CD4-positive, alpha-beta T cell (primary cell): Measurements from ENCODE around the gene CDHR5. TPM values are rescaled to one million over a fixed set of nuclear protein-coding genes. Genes with fewer than 3 reads are reported as not detected.
"Not testable (repeated sequence)": the region's sequence is repeated elsewhere in the genome, so short reads cannot be mapped to it uniquely, and the experiment has no call there.

Experiments used
- ATAC-seq: fragments of 200-7000 bp; cut with Tn5 transposase; one replicate; pipeline ENCODE4 v1.10.0; 2022; ENCODE audit warnings: mild to moderate bottlenecking; ENCODE audit not compliant: poor library complexity
- CTCF ChIA-PET: fragments of 350-600 bp; sonication (Branson Sonifier 250); formaldehyde crosslinking; loops from one replicate; lab custom pipeline; 2021; ENCODE audit warnings: antibody characterized with exemption, inconsistent platforms; lab: Charles Lee
- POLR2A ChIA-PET: fragments of 350-600 bp; sonication (Branson Sonifier 250); formaldehyde crosslinking; loops from one replicate; lab custom pipeline; 2021; ENCODE audit warnings: antibody characterized with exemption, inconsistent platforms; lab: Charles Lee
- DNase-seq, 14 experiments: peaks; one replicate each; pipeline ENCODE4 v3.0.0-alpha.2; 2013 to 2020; ENCODE audit warnings: mixed read lengths in 2 of 14
- H3K27ac ChIP-seq, 2 donors: one replicate each; pipeline versions ENCODE4 v1.5.1 to v1.7.0; 2013; ENCODE audit warnings: low read length in 2 of 2, low read depth in 1 of 2, mild to moderate bottlenecking in 1 of 2
- H3K27me3 ChIP-seq, 2 experiments: 1 replicate in 1 of 2; 2 replicates in 1 of 2; pipeline versions ENCODE4 v1.6.1 to v1.7.0; 2013; ENCODE audit warnings: low read length in 2 of 2, control low read depth in 1 of 2, mild to moderate bottlenecking in 1 of 2, moderate library complexity in 1 of 2; ENCODE audit not compliant: insufficient read depth in 2 of 2, control insufficient read depth in 1 of 2
- H3K36me3 ChIP-seq: one replicate; pipeline ENCODE4 v1.6.1; 2013; ENCODE audit warnings: low read length, control low read depth; ENCODE audit not compliant: insufficient read depth
- H3K4me1 ChIP-seq: one replicate; pipeline ENCODE4 v1.6.1; 2013; ENCODE audit warnings: low read length, control low read depth; ENCODE audit not compliant: insufficient read depth
- H3K4me3 ChIP-seq: one replicate; pipeline ENCODE4 v1.5.1; 2013; ENCODE audit warnings: mild to moderate bottlenecking, low read length, moderate library complexity
- H3K9me3 ChIP-seq, 2 experiments: 1 replicate in 1 of 2; 2 replicates in 1 of 2; pipeline versions ENCODE4 v1.6.1 to v1.7.0; 2013; ENCODE audit warnings: low read length in 2 of 2, mild to moderate bottlenecking in 2 of 2, control low read depth in 1 of 2, moderate library complexity in 1 of 2; ENCODE audit not compliant: control insufficient read depth in 1 of 2, insufficient read depth in 1 of 2
- H3K27ac Mint-ChIP-seq: one replicate; pipeline ENCODE4 v1.8.0; 2020; ENCODE audit warnings: mixed read lengths
- H3K27me3 Mint-ChIP-seq: one replicate; pipeline ENCODE4 v1.8.0; 2021; ENCODE audit warnings: mixed read lengths
- H3K36me3 Mint-ChIP-seq: one replicate; pipeline ENCODE4 v1.8.0; 2021; ENCODE audit warnings: low read depth, mixed read lengths
- H3K4me1 Mint-ChIP-seq: one replicate; pipeline ENCODE4 v1.8.0; 2021; ENCODE audit warnings: low read depth, mixed read lengths
- H3K4me3 Mint-ChIP-seq: one replicate; pipeline ENCODE4 v1.8.0; 2020; ENCODE audit warnings: mild to moderate bottlenecking, mixed read lengths
- H3K9me3 Mint-ChIP-seq: one replicate; pipeline ENCODE4 v1.8.0; 2020; ENCODE audit warnings: mixed read lengths
- CTCF ChIP-seq: fragments of 200-600 bp; IDR thresholded peaks from one replicate; pipeline ENCODE4 v1.8.0; 2022; ENCODE audit warnings: antibody characterized with exemption, mild to moderate bottlenecking
- intact Hi-C, 2 experiments: fragments of 100-400 bp; cut with DNase I in 1 of 2; cut with micrococcal nuclease in 1 of 2; formaldehyde crosslinking; loops; one replicate each; pipeline versions ENCODE4 v1.15.1 to v1.9.0; 2023 to 2025; cut with DNase I, micrococcal nuclease
- total RNA-seq, 174 experiments: library from RNA in 2 of 174; stranded (reverse) in 2 of 174; gene quantifications; one replicate each; pipeline ENCODE4 v1.2.3 and lab custom pipeline; 2021 to 2026

Gene CDHR5
- total RNA-seq, 2 experiments from 2014 or later = not detected

DNA sequence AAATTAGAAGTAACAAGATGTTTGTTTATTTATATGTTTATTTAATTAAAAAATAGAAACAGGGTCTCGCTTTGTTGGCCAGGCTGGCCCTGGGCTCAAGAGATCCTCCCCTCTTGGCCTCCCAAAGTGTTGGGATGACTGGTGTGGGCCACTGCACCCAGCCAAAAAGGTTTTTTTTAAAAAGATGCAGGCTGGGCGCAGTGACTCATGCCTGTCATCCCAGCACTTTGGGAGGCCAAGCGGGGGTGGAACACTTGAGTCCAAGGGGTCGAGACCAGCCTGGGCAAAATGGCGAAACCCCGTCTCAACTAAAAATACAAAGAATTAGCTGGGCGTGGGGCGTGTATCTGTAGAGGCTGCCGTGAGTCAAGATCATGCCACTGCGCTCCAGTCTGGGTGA lies 25.7 kb upstream of the CDHR5 start:
- ChIA-PET CTCF (no interaction called here), POLR2A (no interaction called here)
- H3K9me3 Mint-ChIP-seq = no peaks in the 10 kb centered on the region
- no peaks in the 10 kb centered on the region for H3K27me3 Mint-ChIP-seq
- TF ChIP-seq CTCF = no peak
- no peaks in the 10 kb centered on the region for H3K4me1 Mint-ChIP-seq
- no peaks in the 10 kb centered on the region for H3K27me3 ChIP-seq
- no peak overlapping the region for H3K27ac Mint-ChIP-seq
- peaks cover 11% of the 10 kb centered on the region for H3K36me3 ChIP-seq
- H3K4me1 ChIP-seq = no peaks in the 10 kb centered on the region
- H3K36me3 Mint-ChIP-seq = peaks cover 27% of the 10 kb centered on the region
- no peak overlapping the region for H3K27ac ChIP-seq
- H3K9me3 ChIP-seq = no peaks in the 10 kb centered on the region
- H3K4me3 ChIP-seq = no peak overlapping the region
- intact Hi-C loops = no loop called here
- no peak overlapping the region for H3K4me3 Mint-ChIP-seq
- DNase-seq (no peak), ATAC-seq (no peak)

DNA sequence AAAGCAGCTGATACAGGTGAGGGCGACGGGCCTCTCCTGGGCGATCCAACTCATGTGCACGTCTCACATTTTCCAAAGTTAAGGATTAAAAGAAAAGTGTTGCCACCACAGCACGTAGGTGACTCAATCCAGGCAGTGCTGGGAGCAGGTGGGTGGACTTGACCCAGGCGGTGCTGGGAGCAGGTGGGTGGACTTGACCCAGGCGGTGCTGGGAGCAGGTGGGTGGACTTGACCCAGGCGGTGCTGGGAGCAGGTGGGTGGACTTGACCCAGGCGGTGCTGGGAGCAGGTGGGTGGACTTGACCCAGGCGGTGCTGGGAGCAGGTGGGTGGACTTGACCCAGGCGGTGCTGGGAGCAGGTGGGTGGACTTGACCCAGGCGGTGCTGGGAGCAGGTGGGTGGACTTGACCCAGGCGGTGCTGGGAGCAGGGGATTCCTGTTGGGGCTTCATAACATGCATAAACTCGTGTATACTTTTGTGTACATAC lies 23.0 kb upstream of the CDHR5 start:
- H3K27me3 ChIP-seq, H3K9me3 Mint-ChIP-seq, ATAC-seq, intact Hi-C loops, H3K4me3 Mint-ChIP-seq, H3K27me3 Mint-ChIP-seq, H3K27ac ChIP-seq, CTCF ChIA-PET, POLR2A ChIA-PET, H3K4me3 ChIP-seq, H3K4me1 Mint-ChIP-seq, H3K9me3 ChIP-seq, DNase-seq, H3K4me1 ChIP-seq, H3K27ac Mint-ChIP-seq: not testable (repeated sequence)
- H3K36me3 ChIP-seq = peaks cover 23% of the 10 kb centered on the region
- H3K36me3 Mint-ChIP-seq = peaks cover 22% of the 10 kb centered on the region

DNA sequence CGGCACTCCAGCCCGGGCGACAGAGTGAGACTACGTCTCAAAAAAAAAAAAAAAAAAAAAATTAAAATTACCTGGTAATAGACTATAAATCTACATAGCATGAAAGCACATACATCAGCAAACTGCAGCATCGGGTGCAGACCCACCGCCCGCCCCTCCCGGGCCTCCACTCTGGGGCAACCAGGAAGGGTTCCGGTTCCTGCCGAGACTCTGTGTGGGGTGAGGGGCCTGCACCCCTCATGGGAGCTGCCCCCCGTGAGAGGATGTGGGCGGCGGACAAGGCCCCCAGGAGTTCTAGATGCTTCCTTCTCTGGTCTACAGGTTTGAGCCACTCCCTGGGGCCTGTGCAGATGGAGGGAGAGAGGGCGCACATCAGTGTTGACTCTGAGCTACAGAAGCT lies 21.5 kb upstream of the CDHR5 start:
- no peak overlapping the region for H3K4me3 Mint-ChIP-seq

More for the DNA sequence above, 21.5 kb upstream of the CDHR5 start:
- H3K36me3 ChIP-seq = peaks cover 23% of the 10 kb centered on the region
- H3K9me3 Mint-ChIP-seq = no peaks in the 10 kb centered on the region
- ChIA-PET POLR2A (no interaction called here), CTCF (no interaction called here)
- no peak for TF ChIP-seq CTCF
- H3K27ac Mint-ChIP-seq = no peak overlapping the region
- no peaks in the 10 kb centered on the region for H3K4me1 Mint-ChIP-seq
- no peaks in the 10 kb centered on the region for H3K9me3 ChIP-seq
- intact Hi-C loops = no loop called here
- H3K27me3 Mint-ChIP-seq = no peaks in the 10 kb centered on the region
- ATAC-seq (no peak), DNase-seq (no peak)
- peaks cover 9% of the 10 kb centered on the region for H3K36me3 Mint-ChIP-seq
- no peaks in the 10 kb centered on the region for H3K4me1 ChIP-seq
- H3K4me3 ChIP-seq = no peak overlapping the region
- H3K27ac ChIP-seq = no peak overlapping the region
- H3K27me3 ChIP-seq = no peaks in the 10 kb centered on the region
